Hematopoietic multipotent progenitor cell treated with erythropoietin and hydrocortisone succinate and interleukin-3 and kit ligand, for 6 days (in vitro differentiated cells): ENCODE data around the gene TNFRSF8.
"Not testable (repeated sequence)": the region's sequence is repeated elsewhere in the genome, so short reads cannot be mapped to it uniquely, and the experiment has no call there.

ENCODE experiments used
- DNase-seq: peaks from one replicate; pipeline ENCODE4 v3.0.0-alpha.2; 2015

The TNFRSF8 gene

GRCh38 chr1:12063141-12064072 lies at the start of gene TNFRSF8:
TNFRSF8 (plus strand) TSS chr1:12063303; CDS start chr1:12063599, 296 bp downstream.
- peak; percentile 77 for DNase-seq

- DNase-seq, result peak; percentile 42
Measured at GRCh38 chr1:12014141-12014991, 48.7 kb upstream of the TNFRSF8 start.

- DNase-seq, result no peak
Measured at GRCh38 chr1:12015001-12015491, 48.1 kb upstream of the TNFRSF8 start.

- DNase-seq, result no peak
Measured at GRCh38 chr1:12015499-12015898, 47.6 kb upstream of the TNFRSF8 start.

GRCh38 chr1:12016182-12016581 lies 46.9 kb upstream of the TNFRSF8 start:
- DNase-seq, result no peak

GRCh38 chr1:12019858-12020509 lies 43.1 kb upstream of the TNFRSF8 start:
- DNase-seq, result peak; percentile 35

GRCh38 chr1:12021616-12022015 lies 41.5 kb upstream of the TNFRSF8 start:
- DNase-seq, result no peak

- DNase-seq, result no peak
Measured at GRCh38 chr1:12022036-12022435, 41.1 kb upstream of the TNFRSF8 start.

- no peak for DNase-seq
Measured at GRCh38 chr1:12026586-12026985, 36.5 kb upstream of the TNFRSF8 start.

GRCh38 chr1:12028248-12028647 lies 34.9 kb upstream of the TNFRSF8 start:
- no peak for DNase-seq

GRCh38 chr1:12028957-12029511 lies 34.1 kb upstream of the TNFRSF8 start:
- DNase-seq, result no peak

GRCh38 chr1:12029720-12030339 lies 33.3 kb upstream of the TNFRSF8 start:
- DNase-seq, result no peak

- DNase-seq, result peak; percentile 74
Measured at GRCh38 chr1:12031039-12031980, 31.8 kb upstream of the TNFRSF8 start.

GRCh38 chr1:12032161-12032621 lies 30.9 kb upstream of the TNFRSF8 start:
- no peak for DNase-seq

GRCh38 chr1:12033441-12033840 lies 29.7 kb upstream of the TNFRSF8 start:
- not testable (repeated sequence) for DNase-seq

GRCh38 chr1:12034381-12034801 lies 28.7 kb upstream of the TNFRSF8 start:
- no peak for DNase-seq

- peak; percentile 50 for DNase-seq
Measured at GRCh38 chr1:12035312-12035711, 27.8 kb upstream of the TNFRSF8 start.

- DNase-seq, result no peak
Measured at GRCh38 chr1:12037486-12038355, 25.4 kb upstream of the TNFRSF8 start.

- DNase-seq, result no peak
Measured at GRCh38 chr1:12038356-12039163, 24.5 kb upstream of the TNFRSF8 start.
